Stimulated activated CD4-positive, alpha-beta T cell treated with anti-CD3 and anti-CD28 coated beads, TNF-alpha, amount 100 ng/mL, for 48 hours (primary cell): Measurements from ENCODE around the gene ARRDC1.
"Not testable (repeated sequence)": the region's sequence is repeated elsewhere in the genome, so short reads cannot be mapped to it uniquely, and the experiment has no call there.

ENCODE experiments used
- DNase-seq, 3 donors: peaks; one replicate each; pipeline ENCODE4 v3.0.0-alpha.2; 2020; ENCODE audit warnings: low read depth in 3 of 3

Gene ARRDC1

DNA sequence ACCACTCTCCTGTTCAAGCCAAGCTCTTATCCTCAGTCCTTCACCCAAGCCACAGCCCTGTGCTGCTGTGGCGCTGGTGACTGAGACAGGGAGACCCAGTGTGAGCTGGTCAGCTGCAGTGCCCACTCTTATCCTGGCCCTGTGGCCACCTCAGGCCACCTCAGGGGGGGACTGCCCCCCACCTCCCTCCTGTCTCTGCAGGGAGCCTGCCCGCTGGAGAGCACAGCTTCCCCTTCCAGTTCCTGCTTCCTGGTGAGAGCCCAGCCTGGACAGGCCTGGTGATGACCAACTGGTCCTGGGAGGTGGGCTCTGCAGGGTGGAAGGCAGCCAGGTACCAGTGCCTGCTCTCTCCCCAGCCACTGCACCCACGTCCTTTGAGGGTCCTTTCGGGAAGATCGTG is 7.8 kb downstream of the ARRDC1 start:
- DNase-seq, result no peak

DNA sequence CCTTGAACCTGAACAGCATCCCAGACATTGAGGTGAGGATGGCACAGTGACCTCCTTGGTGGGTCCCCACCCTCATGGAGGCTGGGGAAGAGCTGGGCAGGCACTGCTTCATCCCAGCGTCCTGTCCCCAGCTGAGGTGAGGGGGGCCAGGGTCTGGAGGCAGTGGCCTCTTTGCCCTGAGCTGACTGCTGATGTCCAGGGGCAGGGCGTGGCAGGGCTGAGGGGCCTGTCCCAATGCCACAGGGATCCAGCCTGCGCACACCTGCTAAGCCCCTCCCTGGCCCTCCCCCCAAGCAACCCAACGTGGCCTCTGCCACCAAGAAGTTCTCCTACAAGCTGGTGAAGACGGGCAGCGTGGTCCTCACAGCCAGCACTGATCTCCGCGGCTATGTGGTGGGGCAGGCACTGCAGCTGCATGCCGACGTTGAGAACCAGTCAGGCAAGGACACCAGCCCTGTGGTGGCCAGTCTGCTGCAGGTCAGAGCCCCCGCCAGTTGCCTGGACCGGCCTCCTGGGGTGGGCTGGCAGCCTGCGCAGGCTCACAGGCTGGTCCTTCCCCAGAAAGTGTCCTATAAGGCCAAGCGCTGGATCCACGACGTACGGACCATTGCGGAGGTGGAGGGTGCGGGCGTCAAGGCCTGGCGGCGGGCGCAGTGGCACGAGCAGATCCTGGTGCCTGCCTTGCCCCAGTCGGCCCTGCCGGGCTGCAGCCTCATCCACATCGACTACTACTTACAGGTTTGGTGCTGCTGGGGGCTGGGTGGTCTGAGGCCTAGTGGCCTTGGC is 8.4 kb downstream of the ARRDC1 start:
- DNase-seq, result no peak

DNA sequence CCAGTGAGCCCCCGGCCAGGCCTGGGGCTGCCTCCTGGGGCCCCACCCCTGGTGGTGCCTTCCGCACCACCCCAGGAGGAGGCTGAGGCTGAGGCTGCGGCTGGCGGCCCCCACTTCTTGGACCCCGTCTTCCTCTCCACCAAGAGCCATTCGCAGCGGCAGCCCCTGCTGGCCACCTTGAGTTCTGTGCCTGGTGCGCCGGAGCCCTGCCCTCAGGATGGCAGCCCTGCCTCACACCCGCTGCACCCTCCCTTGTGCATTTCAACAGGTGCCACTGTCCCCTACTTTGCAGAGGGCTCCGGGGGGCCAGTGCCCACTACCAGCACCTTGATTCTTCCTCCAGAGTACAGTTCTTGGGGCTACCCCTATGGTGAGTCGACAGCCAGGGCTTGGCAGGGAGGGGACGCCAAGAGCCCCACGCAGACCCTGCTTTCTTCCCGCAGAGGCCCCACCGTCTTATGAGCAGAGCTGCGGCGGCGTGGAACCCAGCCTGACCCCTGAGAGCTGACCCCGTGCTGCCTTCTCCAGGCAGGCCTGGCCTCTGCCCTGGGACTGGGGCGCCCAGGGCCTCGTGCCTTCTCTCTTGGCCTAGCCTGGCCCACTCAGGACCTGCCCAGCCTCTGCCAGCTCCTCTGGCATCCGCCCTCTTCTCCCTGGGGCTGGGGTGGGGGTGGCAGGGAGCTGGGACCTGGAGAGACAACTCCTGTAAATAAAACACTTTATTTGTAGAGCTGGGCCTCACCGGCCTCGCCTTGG is 9.3 kb downstream of the ARRDC1 start:
- DNase-seq, result no peak

DNA sequence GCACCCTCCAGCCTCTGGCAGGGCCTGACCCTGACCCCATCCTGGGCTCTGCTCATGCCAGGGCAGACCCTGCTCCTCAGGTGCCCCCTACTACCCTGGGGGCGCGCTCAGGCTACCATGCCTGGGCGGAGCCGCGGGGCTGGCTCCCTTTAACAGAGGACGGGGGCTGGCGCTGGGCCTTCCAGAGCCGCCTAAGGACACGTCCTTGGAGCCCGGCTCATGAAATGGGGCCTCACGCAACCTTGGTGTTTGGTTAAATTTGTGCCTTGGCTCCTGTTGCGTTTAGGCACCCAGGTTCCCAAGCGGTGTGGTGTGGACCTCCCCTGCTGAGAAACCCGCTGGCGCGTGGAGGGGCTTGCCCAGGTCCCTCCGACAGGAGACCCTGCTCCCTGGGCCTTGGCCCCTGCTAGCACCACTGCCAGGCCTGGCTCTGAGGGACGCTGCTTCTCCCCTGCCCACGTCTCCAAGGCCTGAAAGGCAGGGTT is 9.9 kb downstream of the ARRDC1 start:
- DNase-seq, result no peak

DNA sequence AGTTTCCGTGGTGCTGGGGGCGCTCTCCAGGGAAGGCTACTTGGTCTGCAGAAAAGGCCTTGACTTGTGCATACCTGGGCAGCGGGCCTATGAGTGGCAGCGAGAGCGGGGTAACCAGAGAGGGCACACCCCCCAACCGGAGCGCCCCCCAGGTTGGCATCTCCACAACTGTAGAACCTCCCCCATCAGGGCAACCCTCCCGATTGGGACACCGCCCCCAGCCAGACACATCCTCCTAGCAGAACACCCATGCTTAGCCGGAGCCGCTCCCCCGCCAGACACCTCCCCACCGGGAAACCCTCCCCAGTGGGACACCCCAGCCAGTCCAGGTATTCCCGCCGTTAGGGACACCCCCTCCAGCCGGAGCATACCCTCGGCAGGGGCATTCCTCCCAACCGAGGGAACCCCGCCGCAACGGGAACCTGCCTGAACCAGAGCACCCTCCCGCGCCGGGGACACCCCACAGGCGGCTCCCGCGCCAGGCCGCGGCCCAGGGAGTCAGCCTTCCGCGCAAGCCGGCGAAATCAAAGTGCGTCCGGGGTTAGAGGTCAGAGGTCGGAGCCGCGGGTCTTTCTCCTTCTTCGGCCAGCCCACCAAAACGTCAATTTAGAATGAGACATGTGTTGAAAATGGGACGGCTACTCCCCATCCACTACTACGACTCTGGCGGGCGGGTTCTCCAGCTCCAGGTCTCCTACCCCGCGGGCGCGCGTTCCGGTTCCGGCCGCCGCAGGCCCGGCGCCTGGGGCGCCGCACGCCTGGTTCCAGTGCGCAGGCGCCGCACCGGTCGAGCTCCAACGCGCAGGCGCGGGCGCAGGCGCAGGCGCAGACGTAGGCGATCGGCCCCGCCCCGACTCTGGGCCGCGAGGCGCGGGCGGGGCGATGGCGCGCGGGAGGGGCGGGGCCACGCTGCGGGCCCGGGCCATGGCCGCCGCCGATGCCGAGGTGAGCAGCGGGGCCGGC is 12.9 kb downstream of the ARRDC1 start, which contains the start of gene EHMT1:
Gene EHMT1 (plus strand): TSS at position 901 of the 963 bp plus-strand sequence. CDS start 24 bp downstream, at position 925.
- DNase-seq, result peak; percentile 77 to 82 (median 81)

DNA sequence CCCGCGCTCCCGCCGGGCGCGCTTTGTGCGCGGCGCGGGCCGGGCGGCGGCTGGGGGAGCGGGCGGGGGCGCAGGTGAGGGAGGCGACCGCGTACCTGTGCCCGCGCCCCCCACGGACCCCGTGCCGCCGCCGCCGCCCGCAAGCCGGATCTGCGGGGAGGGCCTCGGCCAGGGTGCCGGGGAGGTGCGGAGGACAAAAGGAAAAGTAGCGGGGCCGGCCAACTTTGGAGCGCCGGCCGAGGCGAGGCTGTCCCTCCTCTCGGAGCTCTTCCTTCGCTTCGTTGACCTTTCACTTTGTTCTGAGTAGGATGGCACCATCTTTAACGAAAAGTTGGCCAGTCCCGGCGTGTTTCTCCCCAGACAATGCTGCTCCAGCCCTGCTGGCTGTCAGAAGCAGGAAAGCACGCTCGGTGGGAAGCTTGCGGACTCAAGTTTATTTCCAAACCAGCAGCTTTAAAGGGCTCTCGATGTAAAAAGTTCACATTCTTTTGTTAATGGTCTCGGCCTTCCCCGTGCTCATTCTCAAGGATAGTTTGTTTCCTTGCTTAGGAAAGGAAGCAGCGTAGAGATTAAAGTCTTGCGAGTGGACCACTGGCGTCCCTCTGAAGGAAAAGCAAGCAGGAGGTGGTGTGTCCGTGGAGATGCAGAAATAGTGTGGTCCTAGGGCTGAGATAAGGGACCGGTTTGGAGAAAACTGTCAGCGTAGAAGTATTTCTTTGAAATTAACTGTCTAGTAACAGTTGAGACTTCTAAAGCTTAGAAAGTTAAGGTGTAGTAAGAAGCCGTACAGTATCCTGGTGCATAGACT is 14.0 kb downstream of the ARRDC1 start:
- no peak for DNase-seq

DNA sequence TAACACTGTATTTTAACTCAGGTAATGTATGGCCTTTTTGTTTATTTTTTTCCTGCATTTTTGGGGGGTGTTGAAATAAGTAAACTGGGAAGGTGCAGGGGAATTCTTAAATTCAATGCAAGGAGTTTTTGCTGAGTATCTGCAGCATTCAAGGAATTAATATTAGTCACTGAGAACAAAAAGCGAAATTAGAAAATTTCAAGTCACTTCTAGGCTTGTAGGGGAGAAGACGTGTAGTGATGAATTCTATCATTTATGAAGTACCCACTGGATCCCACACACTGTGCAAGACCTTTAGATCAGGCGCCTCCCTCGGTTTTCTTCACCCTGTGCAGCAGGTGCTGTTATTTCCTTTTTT is 14.5 kb downstream of the ARRDC1 start:
- no peak for DNase-seq

DNA sequence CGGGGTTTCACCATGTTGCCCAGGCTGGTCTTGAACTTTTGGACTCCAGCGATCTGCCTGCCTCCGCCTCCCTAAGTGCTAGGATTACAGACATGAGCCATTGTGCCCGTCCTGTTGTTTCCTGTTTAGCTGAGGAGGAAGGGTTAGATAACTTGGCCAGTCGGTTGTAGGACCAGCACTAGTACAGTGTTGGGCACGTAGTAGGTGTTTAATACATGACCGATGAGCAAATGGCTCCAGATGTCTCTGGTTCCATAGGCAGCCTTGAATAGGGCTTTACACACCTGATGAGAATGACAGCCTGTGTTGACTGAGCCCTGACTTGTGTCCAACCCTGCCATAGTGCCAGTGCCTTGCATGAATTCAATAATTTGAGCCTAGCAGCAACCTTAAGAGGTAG is 15.1 kb downstream of the ARRDC1 start:
- no peak for DNase-seq

DNA sequence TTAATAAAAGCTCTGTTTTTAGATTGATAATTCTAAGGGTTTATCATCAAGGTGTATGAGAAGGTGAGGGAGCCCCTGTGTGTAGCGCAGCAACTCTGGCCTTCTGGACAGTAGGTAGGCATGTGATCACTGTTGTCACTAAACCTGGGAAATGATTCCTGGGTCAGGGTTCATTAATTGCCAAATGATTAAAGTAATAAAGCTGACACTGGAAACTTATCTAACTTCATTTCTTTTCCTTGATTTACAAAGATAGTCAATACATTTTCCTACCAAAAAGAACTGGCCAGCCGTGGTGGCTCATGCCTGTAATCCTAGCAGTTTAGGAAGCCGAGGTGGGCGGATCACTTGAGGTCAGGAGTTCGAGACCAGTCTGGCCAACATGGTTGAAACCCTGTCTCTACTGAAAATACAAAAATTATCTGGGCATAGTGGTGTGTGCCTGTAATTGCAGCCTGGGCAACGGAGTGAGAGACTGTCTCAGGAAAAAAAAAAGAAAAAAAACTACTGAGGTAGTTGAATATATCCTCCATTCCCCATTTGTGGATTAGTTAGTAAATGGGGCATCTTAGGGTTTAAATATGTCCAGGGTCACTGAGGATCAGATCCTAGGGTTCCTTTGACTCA is 15.8 kb downstream of the ARRDC1 start:
- no peak for DNase-seq

DNA sequence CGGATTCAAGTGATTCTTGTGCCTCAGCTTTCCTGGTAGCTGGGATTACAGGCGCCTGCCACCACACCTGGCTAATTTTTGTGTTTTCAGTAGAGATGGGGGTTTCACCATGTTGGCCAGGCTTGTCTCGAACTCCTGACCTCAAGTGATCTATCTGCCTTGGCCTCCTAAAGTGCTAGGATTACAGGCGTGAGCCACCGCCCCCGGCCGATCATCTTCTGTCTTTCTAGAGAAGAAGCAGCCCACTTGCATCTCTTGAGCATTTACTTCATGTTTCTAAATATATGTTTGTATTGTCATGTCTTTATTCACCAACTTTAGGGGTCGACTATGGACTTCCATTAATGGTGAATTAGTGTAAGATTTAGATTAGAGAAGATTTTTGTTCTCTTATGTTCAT is 16.7 kb downstream of the ARRDC1 start:
- not testable (repeated sequence) for DNase-seq

DNA sequence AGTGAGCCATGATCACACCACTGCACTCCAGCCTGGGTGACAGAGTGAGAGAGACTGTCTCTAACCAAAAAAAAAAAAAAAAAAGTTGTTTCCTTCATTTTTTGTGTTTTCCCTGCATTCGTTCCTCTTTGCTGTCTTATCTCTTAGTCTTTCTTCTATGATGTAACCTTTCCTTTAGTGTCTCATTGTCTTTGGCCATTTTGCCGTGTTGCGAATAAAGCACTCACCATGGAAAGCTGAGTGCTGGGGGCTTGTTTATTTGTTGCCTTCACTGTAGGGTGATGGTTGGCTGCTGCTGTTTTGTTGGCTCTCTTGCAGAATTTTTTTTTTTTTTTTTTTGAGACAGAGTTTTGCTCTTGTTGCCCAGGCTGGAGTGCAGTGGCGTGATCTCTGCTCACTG is 21.0 kb downstream of the ARRDC1 start:
- DNase-seq, result no peak

DNA sequence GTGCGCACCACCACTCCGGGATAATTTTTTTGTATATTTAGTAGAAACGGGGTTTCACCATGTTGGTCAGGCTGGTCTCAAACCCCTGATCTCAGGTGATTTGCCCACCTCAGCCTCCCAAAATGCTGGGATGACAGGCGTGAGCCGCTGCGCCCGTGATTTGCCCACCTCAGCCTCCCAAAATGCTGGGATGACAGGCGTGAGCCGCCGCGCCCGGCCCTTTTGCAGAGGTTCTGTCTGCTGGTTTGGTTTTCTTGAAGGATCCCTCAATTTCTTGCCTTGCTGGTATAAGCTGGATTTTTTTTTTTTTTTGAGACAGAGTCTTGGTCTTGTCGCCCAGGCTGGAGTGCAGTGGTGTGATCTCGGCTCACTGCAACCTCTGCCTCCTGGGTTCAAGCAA is 21.9 kb downstream of the ARRDC1 start:
- not testable (repeated sequence) for DNase-seq

DNA sequence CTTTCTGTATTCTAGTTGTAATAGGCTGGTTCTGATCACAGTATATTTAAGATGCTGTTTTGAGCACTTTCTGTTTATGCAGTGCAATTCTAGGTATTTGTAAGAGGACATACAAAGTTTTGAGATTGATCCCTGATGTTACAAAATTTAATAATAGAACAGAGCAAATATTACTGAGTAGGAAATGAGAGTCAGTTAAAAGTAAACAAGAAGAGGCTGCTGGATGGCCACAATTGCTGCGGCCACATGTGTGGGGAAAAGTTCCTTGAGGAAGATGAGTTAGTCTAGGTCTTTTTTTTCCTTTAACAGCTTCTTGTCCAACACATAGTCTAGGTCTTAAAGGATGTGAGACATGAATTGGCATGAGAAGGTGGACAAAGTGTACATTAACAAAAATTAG is 24.6 kb downstream of the ARRDC1 start:
- no peak for DNase-seq

DNA sequence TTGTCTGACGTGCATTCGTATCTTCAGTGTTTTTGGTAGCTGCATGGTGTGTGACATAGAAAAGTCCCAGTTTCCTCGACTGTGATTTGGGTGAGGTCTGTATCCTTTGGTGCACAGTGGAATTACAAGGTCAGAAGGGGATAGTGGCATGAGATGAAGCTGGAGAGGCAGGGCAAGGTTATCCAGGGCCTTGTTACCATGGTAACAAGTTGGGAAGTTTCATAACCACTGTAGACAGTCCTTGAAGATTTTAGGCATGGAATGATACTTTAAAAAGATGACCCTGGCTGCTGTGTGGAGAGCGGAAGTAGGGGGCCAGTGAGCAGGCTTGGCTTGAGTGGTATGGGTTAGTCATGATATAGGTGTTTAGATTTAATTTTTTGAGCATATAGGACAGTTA is 25.2 kb downstream of the ARRDC1 start:
- no peak for DNase-seq

DNA sequence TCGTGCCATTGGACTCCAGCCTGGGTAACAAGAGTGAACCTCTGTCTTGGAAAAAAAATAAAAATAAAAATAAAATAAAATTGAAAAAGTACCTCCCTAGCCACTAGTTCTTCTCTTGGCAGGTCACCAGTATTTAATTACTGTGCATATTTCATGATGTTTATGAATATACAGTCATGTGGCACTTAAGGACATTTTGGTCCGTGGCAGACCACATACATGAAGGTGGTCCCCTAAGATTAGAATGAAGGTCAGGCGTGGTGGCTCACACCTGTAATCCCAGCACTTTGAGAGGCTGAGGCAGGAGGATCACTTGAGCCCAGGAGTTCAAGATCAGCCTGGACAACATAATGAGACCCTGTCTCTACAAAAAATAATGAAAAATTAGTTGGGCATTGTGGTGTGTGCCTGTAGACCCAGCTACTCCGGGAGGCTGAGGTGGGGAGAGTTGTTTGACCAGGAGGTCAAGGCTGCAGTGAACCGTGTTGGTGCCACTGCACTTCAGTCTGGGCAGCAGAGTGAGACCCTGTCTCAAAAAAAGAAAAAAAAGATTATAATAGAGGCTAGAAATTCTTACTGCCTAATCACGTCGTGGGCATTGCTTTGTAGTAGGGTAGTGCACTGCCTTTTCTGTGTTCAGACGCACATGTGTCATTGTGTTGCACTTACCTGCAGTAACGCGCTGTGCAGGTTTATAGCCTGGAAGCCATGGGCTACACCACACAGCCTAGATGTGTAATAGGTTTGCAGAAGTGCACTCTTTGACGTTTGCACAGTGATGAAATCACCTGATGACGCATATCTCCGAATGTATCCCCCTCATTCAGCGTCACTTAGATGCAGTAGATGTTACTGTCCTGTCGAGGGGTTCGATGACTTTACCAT is 26.1 kb downstream of the ARRDC1 start:
- DNase-seq, result no peak

DNA sequence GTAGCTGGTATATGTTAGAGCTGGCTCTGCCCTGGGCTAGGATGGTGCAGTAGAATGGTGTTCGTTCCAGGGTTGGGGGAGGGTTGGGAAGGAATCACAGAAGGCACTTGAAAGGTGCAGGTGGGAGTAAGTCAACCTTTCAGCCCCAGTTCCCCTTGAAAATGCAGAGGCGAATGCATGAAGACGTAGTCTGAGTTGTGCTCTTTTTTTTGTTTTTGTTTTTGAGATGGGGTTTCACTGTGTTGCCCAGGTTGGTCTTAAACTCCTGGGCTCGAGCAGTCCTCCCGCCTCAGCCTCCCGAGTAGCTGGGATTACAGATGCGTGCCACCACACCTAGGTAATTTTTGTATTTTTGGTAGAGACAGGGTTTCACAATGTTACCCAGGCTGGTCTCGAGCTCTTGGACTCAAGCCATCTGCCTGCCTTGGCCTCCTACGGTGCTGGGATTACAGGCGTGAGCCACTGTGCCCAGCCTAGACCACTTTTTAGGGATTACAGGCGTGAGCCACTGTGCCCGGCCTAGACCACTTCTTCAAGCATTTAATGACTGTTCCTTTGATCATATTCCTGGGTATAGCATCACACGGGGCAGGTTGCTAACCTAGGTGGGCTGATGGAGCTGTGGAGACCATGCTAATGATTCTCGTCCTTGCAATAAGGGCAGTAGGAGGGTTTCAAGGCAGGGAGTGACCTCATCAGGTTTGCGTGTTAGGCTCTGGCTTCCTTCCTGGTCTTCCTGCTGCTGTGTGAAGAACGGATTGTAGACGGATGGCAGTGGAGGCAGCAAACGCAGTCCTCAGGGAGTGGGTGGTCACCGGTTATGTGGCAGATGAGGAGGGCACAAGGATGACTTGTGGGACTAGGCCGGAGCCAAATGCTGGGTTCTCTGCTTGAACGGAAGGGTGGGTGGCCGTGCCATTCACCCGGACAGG is 27.0 kb downstream of the ARRDC1 start:
- no peak for DNase-seq

DNA sequence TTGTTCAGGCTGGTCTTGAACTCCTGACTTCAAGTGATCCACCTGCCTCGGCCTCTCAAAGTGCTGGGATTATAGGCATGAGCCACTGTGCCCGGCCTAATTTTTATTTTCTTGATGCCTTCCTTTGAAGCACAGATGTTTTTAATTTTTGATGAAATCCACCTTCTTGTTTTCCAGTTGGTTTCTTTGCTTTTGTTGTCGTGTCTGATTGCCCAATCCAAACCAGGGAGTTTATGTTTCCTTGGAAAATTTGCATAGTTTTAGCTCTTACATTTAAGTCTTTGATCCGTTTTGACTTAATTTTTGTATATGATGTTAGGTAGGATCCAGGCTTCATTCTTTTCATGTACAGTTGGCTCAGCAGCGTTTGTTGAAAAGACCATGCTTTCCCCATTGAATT is 28.5 kb downstream of the ARRDC1 start:
- DNase-seq, result no peak

DNA sequence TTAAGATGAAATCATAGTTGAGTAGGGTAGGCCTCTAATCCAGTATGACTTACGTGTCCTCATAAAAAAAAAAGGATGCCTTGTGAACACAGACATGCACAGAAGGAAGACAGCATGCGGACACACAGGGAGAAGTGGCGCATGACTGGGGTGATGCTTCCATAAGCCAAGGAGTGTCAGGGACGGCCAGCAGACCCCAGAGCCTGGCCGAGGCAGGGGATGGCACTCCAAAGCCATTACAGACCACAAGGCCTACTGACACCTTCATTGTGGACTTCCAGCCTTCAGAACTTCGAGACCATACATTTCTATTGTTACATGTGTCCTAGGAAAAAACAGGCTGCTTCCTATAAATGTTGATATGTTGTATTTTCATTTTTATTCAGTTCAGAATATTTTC is 33.2 kb downstream of the ARRDC1 start:
- DNase-seq, result no peak
